ENCODE results near the gene FAM135A. TPM values are rescaled to one million over a fixed set of nuclear protein-coding genes. Genes with fewer than 3 reads are reported as not detected.

Gene FAM135A
- total and polyA plus RNA-seq, 12 donors = 4.8 to 18.0 (median 12.8) TPM

DNA sequence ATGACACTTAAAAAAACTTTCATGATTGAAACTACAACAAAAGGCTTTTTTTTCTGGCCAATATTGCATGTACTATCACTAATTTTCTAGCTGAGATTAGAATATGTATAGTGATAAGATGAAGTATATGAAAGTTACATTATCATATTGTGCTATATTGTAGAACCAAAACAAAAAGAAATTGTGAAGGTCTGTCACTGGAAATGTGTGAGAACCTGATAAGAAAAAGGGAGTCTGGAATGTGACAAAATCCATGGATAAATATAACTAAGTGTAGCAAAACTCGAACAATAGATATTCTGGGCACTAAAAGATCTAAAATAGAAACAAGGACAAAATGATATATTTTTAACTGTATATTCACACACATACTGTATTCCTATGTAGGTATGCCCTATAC lies 36.7 kb upstream of the FAM135A start:
- 8 to 17% methylated on average over 1 of the region's 1 CpG for WGBS, 2 donors
- DNase-seq (no peak), ATAC-seq (no peak)
- TF ChIP-seq, protein P1, sequence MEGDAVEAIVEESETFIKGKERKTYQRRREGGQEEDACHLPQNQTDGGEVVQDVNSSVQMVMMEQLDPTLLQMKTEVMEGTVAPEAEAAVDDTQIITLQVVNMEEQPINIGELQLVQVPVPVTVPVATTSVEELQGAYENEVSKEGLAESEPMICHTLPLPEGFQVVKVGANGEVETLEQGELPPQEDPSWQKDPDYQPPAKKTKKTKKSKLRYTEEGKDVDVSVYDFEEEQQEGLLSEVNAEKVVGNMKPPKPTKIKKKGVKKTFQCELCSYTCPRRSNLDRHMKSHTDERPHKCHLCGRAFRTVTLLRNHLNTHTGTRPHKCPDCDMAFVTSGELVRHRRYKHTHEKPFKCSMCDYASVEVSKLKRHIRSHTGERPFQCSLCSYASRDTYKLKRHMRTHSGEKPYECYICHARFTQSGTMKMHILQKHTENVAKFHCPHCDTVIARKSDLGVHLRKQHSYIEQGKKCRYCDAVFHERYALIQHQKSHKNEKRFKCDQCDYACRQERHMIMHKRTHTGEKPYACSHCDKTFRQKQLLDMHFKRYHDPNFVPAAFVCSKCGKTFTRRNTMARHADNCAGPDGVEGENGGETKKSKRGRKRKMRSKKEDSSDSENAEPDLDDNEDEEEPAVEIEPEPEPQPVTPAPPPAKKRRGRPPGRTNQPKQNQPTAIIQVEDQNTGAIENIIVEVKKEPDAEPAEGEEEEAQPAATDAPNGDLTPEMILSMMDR (IDR thresholded peaks at IDR 0.05) = no peak
- no peaks in the 10 kb centered on the region for H3K9me3 ChIP-seq
- no peaks in the 10 kb centered on the region for H3K4me1 ChIP-seq
- H3K36me3 ChIP-seq = no peaks in the 10 kb centered on the region
- H3K27me3 ChIP-seq = peaks cover 0 to 24% (median 0%) of the 10 kb centered on the region in 7 donors
- intact Hi-C loops (cut with DNase I) = loop anchor here in 1 of 10 donors (10.0 kb wide), 1 partner anchor 152 kb away; no protein-coding TSS in a partner anchor
- no peak overlapping the region for H3K4me3 ChIP-seq
- no peak overlapping the region for H3K27ac ChIP-seq

DNA sequence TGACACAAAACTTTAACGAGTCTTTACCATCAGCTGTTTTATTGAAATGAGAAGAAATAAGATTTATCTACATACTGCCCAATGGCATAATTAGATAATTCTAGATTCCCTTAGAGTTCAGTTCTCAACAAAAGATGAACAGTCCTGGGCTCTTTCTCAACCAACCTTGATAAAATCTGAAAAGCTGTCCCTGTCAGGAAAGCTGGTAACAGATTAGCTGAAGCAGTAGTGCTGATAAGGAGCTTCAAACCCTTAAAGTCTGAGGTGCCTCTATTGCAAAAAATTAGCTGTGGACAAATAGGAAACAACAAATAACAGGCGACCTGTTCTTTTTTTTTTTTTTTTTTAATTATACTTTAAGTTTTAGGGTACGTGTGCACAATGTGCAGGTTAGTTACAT lies 35.9 kb upstream of the FAM135A start:
- peaks cover 0 to 24% (median 0%) of the 10 kb centered on the region in 7 donors for H3K27me3 ChIP-seq
- intact Hi-C loops (cut with DNase I) = loop anchor here in 1 of 10 donors (10.0 kb wide), 1 partner anchor 153 kb away; no protein-coding TSS in a partner anchor
- DNase-seq (no peak), ATAC-seq (no peak)
- 50 to 71% methylated on average over 2 to 3 of the region's 3 CpGs for WGBS, 2 donors
- TF ChIP-seq, protein P1 (IDR thresholded peaks at IDR 0.05) = no peak
- no peak overlapping the region for H3K4me3 ChIP-seq
- H3K27ac ChIP-seq = no peak overlapping the region
- H3K4me1 ChIP-seq = no peaks in the 10 kb centered on the region
- H3K9me3 ChIP-seq = no peaks in the 10 kb centered on the region
- H3K36me3 ChIP-seq = no peaks in the 10 kb centered on the region

DNA sequence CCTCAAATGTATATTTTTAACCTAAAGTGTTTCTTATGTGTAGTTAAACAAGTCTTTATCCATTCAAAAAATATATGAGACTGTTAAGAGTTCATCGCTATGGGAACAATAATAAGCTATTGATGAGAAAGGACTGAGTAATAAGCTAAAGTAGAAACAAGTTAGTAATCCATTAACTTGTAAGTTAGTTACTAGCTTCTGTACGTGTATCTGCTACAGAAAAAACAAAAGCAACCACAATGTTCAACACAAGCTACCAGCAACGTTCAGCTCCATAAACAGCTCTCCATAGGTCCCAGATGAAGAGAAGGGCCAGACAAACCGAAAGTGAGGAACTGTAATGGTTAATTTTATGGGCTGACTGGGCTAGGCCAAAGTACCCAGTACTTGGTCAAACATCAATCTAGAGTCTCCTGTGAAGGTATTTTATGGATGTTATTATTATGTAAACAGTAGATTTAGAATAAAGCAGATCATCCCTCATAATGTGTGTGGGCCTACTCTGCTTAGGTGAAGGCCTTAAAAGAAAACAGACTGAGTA lies 33.8 kb upstream of the FAM135A start:
- H3K27ac ChIP-seq = no peak overlapping the region
- no peaks in the 10 kb centered on the region for H3K36me3 ChIP-seq
- WGBS, 2 donors = 80 to 85% methylated on average over 4 of the region's 4 CpGs
- H3K9me3 ChIP-seq = no peaks in the 10 kb centered on the region
- intact Hi-C loops (cut with DNase I) = loop anchor here in 1 of 10 donors (10.0 kb wide), 1 partner anchor 155 kb away; no protein-coding TSS in a partner anchor
- H3K27me3 ChIP-seq = peaks cover 0 to 9% (median 0%) of the 10 kb centered on the region in 7 donors
- DNase-seq = no peak
- no peak for ATAC-seq
- H3K4me3 ChIP-seq = no peak overlapping the region
- no peaks in the 10 kb centered on the region for H3K4me1 ChIP-seq
- TF ChIP-seq, protein P1 (IDR thresholded peaks at IDR 0.05) = no peak

DNA sequence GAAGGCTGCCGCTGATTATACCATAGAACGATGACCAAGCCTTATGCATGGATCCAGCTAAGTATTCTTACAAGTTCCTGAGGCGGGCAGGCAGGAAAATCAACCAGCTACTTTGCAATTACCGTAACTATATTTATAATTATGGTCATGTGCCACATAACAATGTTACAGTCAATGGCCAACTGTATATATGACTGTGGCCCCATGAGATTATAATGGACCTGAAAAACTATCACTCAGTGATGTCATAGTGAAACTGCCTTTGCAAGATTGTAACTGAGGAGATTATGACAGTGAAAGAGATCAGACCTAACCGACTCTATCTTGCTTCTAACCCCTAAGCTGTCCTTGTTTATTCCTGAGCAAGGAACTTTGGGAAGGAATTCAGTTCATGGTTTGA lies 33.1 kb upstream of the FAM135A start:
- intact Hi-C loops (cut with DNase I) = no loop called here
- Histone ChIP-seq H3K27ac (no peak overlapping the region), H3K9me3 (no peaks in the 10 kb centered on the region), H3K4me1 (no peaks in the 10 kb centered on the region), H3K27me3 (peaks cover 0 to 3% (median 0%) of the 10 kb centered on the region in 7 donors), H3K36me3 (no peaks in the 10 kb centered on the region), H3K4me3 (no peak overlapping the region)
- ATAC-seq (no peak), DNase-seq (no peak)
- TF ChIP-seq, protein P1 (IDR thresholded peaks at IDR 0.05) = no peak
- 80 to 84% methylated on average over 5 of the region's 5 CpGs for WGBS, 2 donors
